Mesenchymal stem cell (in vitro differentiated cells and primary cell): Measurements from ENCODE around the gene SASH1.
A peak's percentile ranks its signal among the peaks of the same experiment; 100 is the strongest.

Experiments
- DNase-seq: peaks from one replicate; pipeline ENCODE4 v3.0.0-alpha.2; 2013
- H2AFZ ChIP-seq: one replicate; pipeline ENCODE4 v1.6.1; 2013; ENCODE audit warnings: low read depth, mild to moderate bottlenecking, control low read depth, inconsistent platforms, low read length, moderate library complexity
- H2AK5ac ChIP-seq: 2 replicates; pipeline ENCODE4 v1.6.1; 2013; ENCODE audit warnings: low read length, moderate library complexity, mild to moderate bottlenecking, inconsistent platforms; ENCODE audit not compliant: severe bottlenecking
- H2BK120ac ChIP-seq: one replicate; pipeline ENCODE4 v1.6.1; 2013; ENCODE audit warnings: low read depth, mild to moderate bottlenecking, inconsistent platforms, low read length, moderate library complexity
- H2BK12ac ChIP-seq, 2 experiments: one replicate each; pipeline ENCODE4 v1.6.1; 2013; ENCODE audit warnings: inconsistent platforms in 2 of 2, low read length in 2 of 2, mild to moderate bottlenecking in 2 of 2, moderate library complexity in 2 of 2, control low read depth in 1 of 2
- H2BK15ac ChIP-seq: one replicate; pipeline ENCODE4 v1.6.1; 2013; ENCODE audit warnings: mild to moderate bottlenecking, low read depth, inconsistent platforms; ENCODE audit not compliant: poor library complexity, severe bottlenecking
- H2BK5ac ChIP-seq: 2 replicates; pipeline ENCODE4 v1.6.1; 2013; ENCODE audit warnings: low read depth, mild to moderate bottlenecking, low read length, control low read depth, inconsistent platforms; ENCODE audit not compliant: poor library complexity, severe bottlenecking
- H3K14ac ChIP-seq, 2 experiments: one replicate each; pipeline ENCODE4 v1.6.1; 2013; ENCODE audit warnings: inconsistent platforms in 2 of 2, low read length in 2 of 2, control low read depth in 1 of 2, mild to moderate bottlenecking in 1 of 2, moderate library complexity in 1 of 2
- H3K18ac ChIP-seq, 2 experiments: one replicate each; pipeline ENCODE4 v1.6.1; 2013; ENCODE audit warnings: inconsistent platforms in 2 of 2, low read length in 2 of 2, control low read depth in 1 of 2, low read depth in 1 of 2, mild to moderate bottlenecking in 1 of 2
- H3K23ac ChIP-seq, 2 experiments: one replicate each; pipeline ENCODE4 v1.6.1; 2013; ENCODE audit warnings: inconsistent platforms in 2 of 2, low read length in 2 of 2, mild to moderate bottlenecking in 2 of 2, moderate library complexity in 2 of 2, control low read depth in 1 of 2
- H3K27ac ChIP-seq: 2 replicates; pipeline ENCODE4 v1.5.1; 2013; ENCODE audit warnings: mild to moderate bottlenecking, moderate library complexity, low read length, control low read depth, inconsistent platforms; ENCODE audit not compliant: poor library complexity, severe bottlenecking
- H3K27me3 ChIP-seq, 2 experiments: 2 replicates each; pipeline versions ENCODE4 v1.6.1 to v1.7.0; 2013; ENCODE audit warnings: low read length in 2 of 2, mild to moderate bottlenecking in 2 of 2, moderate library complexity in 2 of 2, control low read depth in 1 of 2, inconsistent platforms in 1 of 2; ENCODE audit not compliant: control insufficient read depth in 1 of 2, insufficient read depth in 1 of 2
- H3K36me3 ChIP-seq, 2 experiments: 2 replicates each; pipeline versions ENCODE4 v1.6.1 to v1.7.0; 2013; ENCODE audit warnings: low read length in 2 of 2, control low read depth in 1 of 2, inconsistent platforms in 1 of 2, low read depth in 1 of 2, mild to moderate bottlenecking in 1 of 2; ENCODE audit not compliant: insufficient read depth in 2 of 2, control insufficient read depth in 1 of 2
- H3K4ac ChIP-seq, 2 experiments: one replicate each; pipeline ENCODE4 v1.6.1; 2013; ENCODE audit warnings: inconsistent platforms in 2 of 2, low read length in 2 of 2, mild to moderate bottlenecking in 2 of 2, moderate library complexity in 2 of 2, control low read depth in 1 of 2, low read depth in 1 of 2
- H3K4me1 ChIP-seq: 2 replicates; pipeline ENCODE4 v1.6.1; 2013; ENCODE audit warnings: low read depth, low read length, control low read depth; ENCODE audit not compliant: control insufficient read depth, insufficient read depth
- H3K4me2 ChIP-seq: 2 replicates; pipeline ENCODE4 v1.6.1; 2013; ENCODE audit warnings: low read length, mild to moderate bottlenecking, inconsistent platforms; ENCODE audit not compliant: poor library complexity, severe bottlenecking
- H3K4me3 ChIP-seq, 2 experiments: 2 replicates each; pipeline versions ENCODE4 v1.5.1 to v1.7.0; 2013; ENCODE audit warnings: low read length in 2 of 2, mild to moderate bottlenecking in 2 of 2, control low read depth in 1 of 2, low read depth in 1 of 2; ENCODE audit not compliant: insufficient read depth in 1 of 2
- H3K79me1 ChIP-seq: replicated peaks from 2 replicates; pipeline ENCODE4 v1.6.1; 2013; ENCODE audit warnings: mild to moderate bottlenecking, control low read depth, low read length, inconsistent platforms; ENCODE audit not compliant: poor library complexity, severe bottlenecking
- H3K9ac ChIP-seq: 2 replicates; pipeline ENCODE4 v1.7.0; 2013; ENCODE audit warnings: mild to moderate bottlenecking, low read length, moderate library complexity
- H3K9me3 ChIP-seq: 2 replicates; pipeline ENCODE4 v1.7.0; 2013; ENCODE audit warnings: mild to moderate bottlenecking, low read length; ENCODE audit not compliant: control insufficient read depth
- H4K8ac ChIP-seq: one replicate; pipeline ENCODE4 v1.6.1; 2013; ENCODE audit warnings: inconsistent platforms, mild to moderate bottlenecking, low read length, moderate library complexity
- H4K91ac ChIP-seq: one replicate; pipeline ENCODE4 v1.6.1; 2013; ENCODE audit warnings: mild to moderate bottlenecking, low read length, inconsistent platforms
- WGBS: methylation state at CpG from one replicate; pipeline ENCODE4 v1.1.7; 2013; ENCODE audit warnings: mixed read lengths; 5-methylcytosine and 5-hydroxymethylcytosine counted together

Gene SASH1

GRCh38 chr6:148535381-148535780, 192.7 kb downstream of the SASH1 start:
- H3K36me3 ChIP-seq = peaks cover 27 to 97% of the 10 kb centered on the region in 2 experiments
- no peak overlapping the region for H3K27ac ChIP-seq

GRCh38 chr6:148535976-148536375, 193.3 kb downstream of the SASH1 start:
- no peak overlapping the region for H3K4me3 ChIP-seq
- H2AFZ ChIP-seq = no peak overlapping the region
- H3K27ac ChIP-seq = no peak overlapping the region
- peak; percentile 67 for DNase-seq
- no peak overlapping the region for H2BK15ac ChIP-seq
- H3K23ac ChIP-seq = no peak overlapping the region
- H3K79me1 ChIP-seq = peaks cover 13% of the 10 kb centered on the region
- H3K14ac ChIP-seq = no peak overlapping the region
- no peak overlapping the region for H2BK120ac ChIP-seq
- peaks cover 31 to 99% of the 10 kb centered on the region in 2 experiments for H3K36me3 ChIP-seq
- WGBS = 93% methylated on average over 2 of the region's 3 CpGs
- no peak overlapping the region for H3K4me2 ChIP-seq
- no peak overlapping the region for H4K91ac ChIP-seq
- no peak overlapping the region for H3K18ac ChIP-seq
- H2BK12ac ChIP-seq = no peak overlapping the region
- H2BK5ac ChIP-seq = no peak overlapping the region
- H4K8ac ChIP-seq = no peak overlapping the region
- no peaks in the 10 kb centered on the region for H3K27me3 ChIP-seq
- no peaks in the 10 kb centered on the region for H3K9me3 ChIP-seq
- no peak overlapping the region for H2AK5ac ChIP-seq
- peak overlapping the region; percentile 43 for H3K9ac ChIP-seq
- H3K4me1 ChIP-seq = peaks cover 14% of the 10 kb centered on the region
- H3K4ac ChIP-seq = no peak overlapping the region

More at GRCh38 chr6:148535381-148535780, 192.7 kb downstream of the SASH1 start:
- Histone ChIP-seq H3K9me3 (no peaks in the 10 kb centered on the region), H3K27me3 (no peaks in the 10 kb centered on the region), H3K14ac (no peak overlapping the region), H4K8ac (no peak overlapping the region), H2BK120ac (no peak overlapping the region), H3K4me1 (peaks cover 14% of the 10 kb centered on the region), H3K23ac (no peak overlapping the region), H3K79me1 (peaks cover 13% of the 10 kb centered on the region), H3K4ac (no peak overlapping the region), H2AK5ac (no peak overlapping the region), H4K91ac (no peak overlapping the region), H3K4me2 (no peak overlapping the region), H3K9ac (peak overlapping the region; percentile 43), H3K4me3 (no peak overlapping the region), H2BK5ac (no peak overlapping the region), H3K18ac (no peak overlapping the region), H2BK15ac (no peak overlapping the region), H2BK12ac (no peak overlapping the region), H2AFZ (no peak overlapping the region)
- 99% methylated on average over 7 of the region's 7 CpGs for WGBS
- no peak for DNase-seq

GRCh38 chr6:148538261-148539190, 195.9 kb downstream of the SASH1 start:
- no peaks in the 10 kb centered on the region for H3K27me3 ChIP-seq
- H3K9ac ChIP-seq = peak overlapping the region; percentile 78
- peak overlapping the region in 1 of 2 experiments; percentile 19 for H3K14ac ChIP-seq
- no peak overlapping the region for H2BK120ac ChIP-seq
- H3K4ac ChIP-seq = no peak overlapping the region
- 56% methylated on average over 13 of the region's 13 CpGs for WGBS
- H2BK12ac ChIP-seq = peak overlapping the region in 1 of 2 experiments; percentile 59
- H4K8ac ChIP-seq = peak overlapping the region; percentile 50
- peaks cover 5% of the 10 kb centered on the region for H3K4me1 ChIP-seq
- peak overlapping the region; percentile 40 for H2AK5ac ChIP-seq
- H2BK5ac ChIP-seq = no peak overlapping the region
- peaks cover 20 to 99% of the 10 kb centered on the region in 2 experiments for H3K36me3 ChIP-seq
- no peak overlapping the region for H4K91ac ChIP-seq
- H3K4me2 ChIP-seq = peak overlapping the region; percentile 30
- no peak overlapping the region for H2AFZ ChIP-seq
- DNase-seq = peak; percentile 50
- peak overlapping the region; percentile 61 for H3K27ac ChIP-seq
- peaks cover 4% of the 10 kb centered on the region for H3K79me1 ChIP-seq
- H3K4me3 ChIP-seq = no peak overlapping the region
- no peak overlapping the region for H2BK15ac ChIP-seq
- peak overlapping the region in 1 of 2 experiments; percentile 11 for H3K18ac ChIP-seq
- H3K23ac ChIP-seq = no peak overlapping the region
- H3K9me3 ChIP-seq = no peaks in the 10 kb centered on the region

GRCh38 chr6:148543540-148543939, 200.9 kb downstream of the SASH1 start:
- Histone ChIP-seq H4K8ac (no peak overlapping the region), H3K9ac (no peak overlapping the region), H3K9me3 (no peaks in the 10 kb centered on the region), H2BK15ac (no peak overlapping the region), H3K4ac (no peak overlapping the region), H2BK120ac (no peak overlapping the region), H2AK5ac (no peak overlapping the region), H3K27ac (no peak overlapping the region), H3K4me3 (no peak overlapping the region), H3K36me3 (peaks cover 32 to 99% of the 10 kb centered on the region in 2 experiments), H3K23ac (peak overlapping the region in 1 of 2 experiments; percentile 41), H2AFZ (no peak overlapping the region), H3K18ac (no peak overlapping the region), H3K4me1 (peaks cover 2% of the 10 kb centered on the region), H2BK12ac (no peak overlapping the region), H3K14ac (no peak overlapping the region), H3K4me2 (no peak overlapping the region), H3K79me1 (peaks cover 3% of the 10 kb centered on the region), H3K27me3 (no peaks in the 10 kb centered on the region), H2BK5ac (no peak overlapping the region), H4K91ac (no peak overlapping the region)
- no peak for DNase-seq
- 96% methylated on average over 6 of the region's 6 CpGs for WGBS
